Urinary bladder (tissue), 4 donors: ENCODE measurements around the gene TBC1D14. TPM values are rescaled to one million over a fixed set of nuclear protein-coding genes. Genes with fewer than 3 reads are reported as not detected.

Source experiments
- DNase-seq: peaks from one replicate; pipeline ENCODE4 v3.0.0-alpha.2; 2015; ENCODE audit errors: extremely low spot score
- H3K27ac ChIP-seq: one replicate; pipeline ENCODE4 v1.5.1; 2013; ENCODE audit warnings: low read depth, mild to moderate bottlenecking, moderate library complexity
- H3K36me3 ChIP-seq: one replicate; pipeline ENCODE4 v1.6.1; 2013; ENCODE audit warnings: mild to moderate bottlenecking, moderate library complexity; ENCODE audit not compliant: insufficient read depth
- H3K4me1 ChIP-seq: one replicate; pipeline ENCODE4 v1.6.1; 2013; ENCODE audit warnings: mild to moderate bottlenecking, moderate library complexity; ENCODE audit not compliant: insufficient read depth
- H3K4me3 ChIP-seq: one replicate; pipeline ENCODE4 v1.5.1; 2013; ENCODE audit warnings: low read depth, low read length
- WGBS: extraction: QIAGEN DNeasy Blood & Tissue Kit; methylation state at CpG from one replicate; pipeline ENCODE4 v1.1.7; 2013; 5-methylcytosine and 5-hydroxymethylcytosine counted together
- polyA plus RNA-seq: library from polyadenylated mRNA; stranded (reverse); fragments of 200-250 nt; gene quantifications from one replicate; pipeline ENCODE4 v1.2.3, GENCODE V29; 2013
- total RNA-seq: library from RNA; depleted of rRNA; stranded (reverse); fragments of >200 nt; gene quantifications from one replicate; pipeline ENCODE4 v1.2.3, GENCODE V29; 2014
- donor health status: healthy with polysubstance abuse.
- donor health status: healthy.

TBC1D14 gene
- total and polyA plus RNA-seq, 2 donors, result 33.0 to 40.7 TPM

- no peak for DNase-seq
- H3K4me1 ChIP-seq, result no peaks in the 10 kb centered on the region
- WGBS, result 87% methylated on average over 3 of the region's 3 CpGs
Observed at GRCh38 chr4:6948134-6948460, 38.5 kb downstream of the TBC1D14 start.

GRCh38 chr4:6951880-6952381 lies 42.3 kb downstream of the TBC1D14 start:
- Histone ChIP-seq H3K4me1 (peaks cover 2% of the 10 kb centered on the region), H3K27ac (no peak overlapping the region), H3K36me3 (no peaks in the 10 kb centered on the region), H3K4me3 (no peak overlapping the region)
- no peak for DNase-seq
- WGBS, result 83% methylated on average over 13 of the region's 13 CpGs

More at GRCh38 chr4:6948134-6948460, 38.5 kb downstream of the TBC1D14 start:
- Histone ChIP-seq H3K27ac (no peak overlapping the region), H3K4me3 (no peak overlapping the region), H3K36me3 (no peaks in the 10 kb centered on the region)

DNA sequence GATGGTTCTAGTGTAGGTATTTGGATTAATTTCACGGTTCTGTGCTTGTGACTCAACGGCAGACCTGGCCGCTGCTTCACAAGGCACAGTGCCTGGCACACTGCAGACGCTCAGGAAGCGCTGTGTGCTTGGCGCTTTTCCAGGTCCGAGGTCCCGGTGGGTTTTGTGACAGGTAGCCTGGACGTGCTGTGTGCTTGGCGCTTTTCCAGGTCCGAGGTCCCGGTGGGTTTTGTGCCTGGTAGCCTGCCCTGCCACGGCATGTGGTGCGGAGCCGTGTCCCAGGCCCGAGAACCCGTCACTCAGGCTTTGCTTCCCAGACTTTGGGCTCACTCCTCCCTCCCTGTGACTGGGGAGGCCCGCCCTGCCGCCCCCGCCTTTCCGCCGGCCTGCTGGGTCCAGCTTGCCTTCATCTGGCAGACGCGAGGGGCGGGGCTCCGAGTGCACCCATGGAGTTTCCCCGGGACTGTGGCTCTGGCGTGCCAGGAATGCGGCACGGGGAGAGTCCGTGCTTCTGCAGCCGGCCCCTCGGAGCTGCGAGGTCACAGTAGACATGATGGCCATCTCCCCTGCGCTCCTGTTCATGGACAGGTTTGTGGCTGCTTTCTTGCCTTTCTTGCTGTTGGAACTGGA lies 44.2 kb downstream of the TBC1D14 start:
- no peak for DNase-seq
- no peak overlapping the region for H3K27ac ChIP-seq
- H3K4me3 ChIP-seq, result peak overlapping the region; percentile 21
- peaks cover 4% of the 10 kb centered on the region for H3K4me1 ChIP-seq
- H3K36me3 ChIP-seq, result no peaks in the 10 kb centered on the region
- WGBS, result 33% methylated on average over 35 of the region's 35 CpGs

DNA sequence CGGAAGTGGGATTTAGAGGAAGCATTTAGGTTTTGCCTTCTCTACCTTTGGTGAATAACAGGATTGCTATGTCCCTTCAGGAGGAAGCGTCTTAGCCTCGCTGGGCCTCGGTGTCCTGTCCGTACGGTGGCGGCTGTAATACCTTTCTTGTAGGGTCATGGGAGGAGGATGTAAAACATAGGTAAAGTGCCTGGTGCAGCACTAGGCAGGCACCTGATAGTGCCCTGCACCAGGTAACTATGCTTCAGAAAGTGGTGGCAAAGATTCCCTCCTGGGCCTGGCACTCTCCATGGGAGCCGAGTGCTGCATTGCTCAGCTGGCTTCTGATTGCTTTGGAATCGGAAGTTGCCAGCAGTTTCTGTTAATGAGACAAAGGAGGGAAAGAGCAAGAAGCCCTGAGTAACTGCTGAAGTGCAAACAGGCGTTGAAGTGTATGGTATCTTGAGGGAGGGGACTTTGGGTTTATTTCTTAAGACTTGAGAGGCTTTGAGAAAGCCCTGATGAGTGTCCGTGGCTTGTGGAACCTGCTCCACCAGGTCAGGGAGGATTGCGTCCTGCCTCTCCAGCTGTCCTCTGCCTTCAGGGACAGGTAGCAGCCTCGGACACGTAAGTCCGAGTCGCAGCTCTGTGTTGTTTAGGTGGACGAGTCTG lies 45.8 kb downstream of the TBC1D14 start:
- Histone ChIP-seq H3K36me3 (no peaks in the 10 kb centered on the region), H3K4me3 (no peak overlapping the region), H3K27ac (no peak overlapping the region), H3K4me1 (peaks cover 4% of the 10 kb centered on the region)
- DNase-seq, result no peak
- WGBS, result 90% methylated on average over 17 of the region's 17 CpGs

GRCh38 chr4:6956087-6956433 lies 46.4 kb downstream of the TBC1D14 start:
- peaks cover 4% of the 10 kb centered on the region for H3K4me1 ChIP-seq
- H3K36me3 ChIP-seq, result no peaks in the 10 kb centered on the region
- DNase-seq, result no peak
- no peak overlapping the region for H3K27ac ChIP-seq
- WGBS, result 95% methylated on average over 6 of the region's 6 CpGs
- no peak overlapping the region for H3K4me3 ChIP-seq

DNA sequence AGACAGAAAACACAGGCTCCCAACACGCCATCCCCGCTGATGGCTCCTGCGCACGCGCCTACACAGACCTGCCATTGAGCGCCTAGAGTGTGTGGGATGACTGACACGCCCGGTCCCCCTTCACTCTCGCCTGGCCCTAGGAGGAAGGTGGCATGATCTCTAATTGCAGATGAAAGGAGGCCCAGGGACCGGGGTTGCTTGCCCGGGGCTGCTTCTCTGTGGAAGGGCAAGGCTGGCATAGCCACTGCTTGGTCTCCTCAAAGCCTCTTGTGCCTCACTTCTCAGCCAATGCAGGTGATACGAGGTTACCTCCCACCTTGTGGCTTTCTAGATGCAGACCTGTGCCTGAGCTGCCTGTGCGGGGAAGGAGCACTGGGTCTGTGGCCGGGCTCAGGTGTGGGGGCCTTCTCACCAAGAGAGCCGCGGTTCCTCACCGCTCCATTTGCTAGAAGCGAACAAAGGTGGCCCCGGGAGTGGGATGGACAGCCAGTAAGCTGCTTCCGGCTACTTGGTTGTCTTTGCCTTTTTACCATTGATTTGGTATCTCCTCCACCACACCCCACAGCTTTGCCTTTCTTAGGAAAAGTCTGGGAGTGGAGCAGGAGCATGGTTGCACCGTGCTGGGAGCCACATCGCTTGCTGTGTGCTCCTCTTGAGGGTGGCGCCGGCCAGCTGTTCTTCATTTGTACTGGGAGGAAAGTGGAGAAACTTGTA lies 47.0 kb downstream of the TBC1D14 start:
- no peak for DNase-seq
- Histone ChIP-seq H3K4me1 (peaks cover 4% of the 10 kb centered on the region), H3K4me3 (no peak overlapping the region), H3K36me3 (no peaks in the 10 kb centered on the region), H3K27ac (no peak overlapping the region)
- 91% methylated on average over 24 of the region's 24 CpGs for WGBS

DNA sequence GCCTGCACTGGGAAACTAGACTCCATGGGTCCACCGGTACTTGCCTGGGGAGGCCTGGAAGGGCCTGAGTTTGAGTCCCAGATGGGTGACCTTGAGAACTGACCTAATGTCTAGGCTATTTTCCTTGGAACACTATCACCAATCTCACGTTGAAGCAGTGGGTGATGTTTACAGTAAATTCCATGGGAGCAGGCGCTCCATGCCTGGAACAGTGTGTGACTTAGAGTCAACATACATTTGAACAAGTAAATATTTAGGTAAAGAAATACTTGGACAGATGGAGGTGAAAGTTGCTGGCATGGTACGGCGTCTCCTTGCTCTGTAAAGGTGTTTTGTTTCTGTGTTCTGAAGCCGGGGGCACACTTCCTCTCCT lies 47.5 kb downstream of the TBC1D14 start:
- no peak overlapping the region for H3K4me3 ChIP-seq
- WGBS, result 73% methylated on average over 6 of the region's 6 CpGs
- H3K4me1 ChIP-seq, result peaks cover 4% of the 10 kb centered on the region
- DNase-seq, result no peak
- no peak overlapping the region for H3K27ac ChIP-seq
- H3K36me3 ChIP-seq, result no peaks in the 10 kb centered on the region

DNA sequence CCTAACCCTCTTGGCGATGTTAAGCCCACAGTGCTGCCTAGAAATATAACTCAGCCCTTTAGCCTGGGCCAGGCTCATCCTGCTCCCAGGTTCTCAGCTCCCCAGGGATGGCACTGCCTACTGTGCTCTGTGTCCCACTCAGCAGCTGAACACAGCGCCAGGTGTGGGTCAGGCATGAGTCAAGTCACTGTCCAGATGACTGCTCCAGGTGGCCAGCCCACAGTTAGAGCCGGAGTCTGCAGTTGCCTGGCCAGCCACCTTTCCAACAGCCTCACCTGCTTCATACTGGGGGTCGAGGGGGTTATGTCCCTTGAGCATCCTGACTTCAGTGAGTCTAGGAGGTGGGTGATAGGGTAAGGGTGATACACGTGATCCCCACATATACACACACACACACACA lies 48.4 kb downstream of the TBC1D14 start:
- peaks cover 4% of the 10 kb centered on the region for H3K4me1 ChIP-seq
- WGBS, result 94% methylated on average over 5 of the region's 5 CpGs
- H3K27ac ChIP-seq, result no peak overlapping the region
- H3K4me3 ChIP-seq, result no peak overlapping the region
- DNase-seq, result no peak
- H3K36me3 ChIP-seq, result no peaks in the 10 kb centered on the region

- WGBS, result 86% methylated on average over 5 of the region's 5 CpGs
- no peak overlapping the region for H3K4me3 ChIP-seq
- H3K27ac ChIP-seq, result no peak overlapping the region
- peaks cover 2% of the 10 kb centered on the region for H3K4me1 ChIP-seq
- H3K36me3 ChIP-seq, result no peaks in the 10 kb centered on the region
- DNase-seq, result no peak
Observed at GRCh38 chr4:6959261-6959660, 49.6 kb downstream of the TBC1D14 start.

DNA sequence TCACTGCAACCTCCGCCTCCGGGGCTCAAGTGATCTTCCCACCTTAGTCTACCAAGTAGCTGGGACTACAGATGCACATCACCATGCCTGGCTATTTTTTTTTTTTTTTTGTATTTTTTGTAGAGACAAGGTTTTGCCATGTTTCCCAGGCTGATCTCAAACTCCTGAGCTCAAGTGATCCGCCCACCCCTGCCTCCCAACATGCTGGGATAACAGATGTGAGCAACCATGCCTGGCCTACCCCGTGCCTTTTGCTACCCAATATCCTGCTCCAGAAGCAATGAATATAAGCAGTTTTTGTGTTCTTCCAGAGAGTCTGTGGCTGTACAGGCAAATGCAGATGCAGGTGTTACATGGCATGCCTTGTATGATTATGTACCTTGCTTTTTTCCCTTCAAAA lies 50.5 kb downstream of the TBC1D14 start:
- whole genome bisulfite sequencing, result 82% methylated on average over 4 of the region's 4 CpGs
- peaks cover 2% of the 10 kb centered on the region for H3K4me1 ChIP-seq
- no peaks in the 10 kb centered on the region for H3K36me3 ChIP-seq
- no peak overlapping the region for H3K4me3 ChIP-seq
- H3K27ac ChIP-seq, result no peak overlapping the region
- DNase-seq, result no peak

- 94% methylated on average over 20 of the region's 20 CpGs for WGBS
- H3K36me3 ChIP-seq, result no peaks in the 10 kb centered on the region
- no peak overlapping the region for H3K4me3 ChIP-seq
- peaks cover 2% of the 10 kb centered on the region for H3K4me1 ChIP-seq
- H3K27ac ChIP-seq, result no peak overlapping the region
- no peak for DNase-seq
Observed at GRCh38 chr4:6960628-6961412, 51.2 kb downstream of the TBC1D14 start.

DNA sequence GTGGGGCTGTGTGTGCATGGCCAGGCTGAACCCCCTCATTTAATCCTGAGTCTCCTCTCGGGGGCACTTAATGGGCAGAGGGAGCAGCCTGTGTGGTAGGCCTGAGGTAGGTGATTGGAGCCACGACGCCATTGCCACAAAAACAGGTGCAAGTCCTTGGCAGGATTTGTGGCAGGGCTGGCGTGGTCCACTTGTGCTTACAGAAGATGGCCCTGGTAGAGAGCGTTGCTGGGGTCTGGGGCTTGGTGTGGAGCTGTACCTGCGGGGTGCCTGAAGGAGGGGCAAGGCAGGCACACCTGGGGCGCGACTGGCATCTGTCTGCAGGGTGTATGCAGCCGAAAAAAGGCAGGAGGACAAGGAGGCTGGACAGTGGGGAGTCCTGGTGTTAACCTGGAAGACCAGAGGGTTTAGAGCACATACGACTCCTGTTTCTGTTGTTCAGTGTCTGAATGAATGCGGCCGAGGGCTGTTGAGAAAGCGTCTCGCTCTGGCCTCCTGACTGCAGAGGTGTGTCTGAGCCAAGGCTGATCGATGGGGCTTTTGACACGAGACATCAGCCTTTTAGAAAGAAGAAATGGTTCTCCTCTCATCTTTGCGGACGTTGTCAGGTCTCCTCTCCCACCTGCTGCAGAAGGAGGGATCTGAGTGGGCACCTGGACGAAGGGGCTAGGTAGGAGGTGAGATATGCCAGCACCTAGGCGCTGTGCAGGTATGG lies 52.0 kb downstream of the TBC1D14 start:
- no peaks in the 10 kb centered on the region for H3K36me3 ChIP-seq
- DNase-seq, result no peak
- WGBS, result 95% methylated on average over 20 of the region's 20 CpGs
- H3K4me1 ChIP-seq, result peaks cover 2% of the 10 kb centered on the region
- no peak overlapping the region for H3K27ac ChIP-seq
- H3K4me3 ChIP-seq, result no peak overlapping the region
